Gastroesophageal sphincter (tissue), 4 donors: ENCODE data around the gene METTL21C. TPM values are rescaled to one million over a fixed set of nuclear protein-coding genes. Genes with fewer than 3 reads are reported as not detected.

ENCODE experiments used
- ATAC-seq: fragments of 150-250 bp; one replicate; pipeline ENCODE4 v1.9.1; 2016; ENCODE audit warnings: mild to moderate bottlenecking, moderate library complexity
- H3K27ac ChIP-seq, 4 donors: fragments of 200-600 bp; sonication (generic) in 3 of 4; 1 replicate in 3 of 4; 2 replicates in 1 of 4; pipeline ENCODE4 v1.5.1; 2016 to 2019
- H3K27me3 ChIP-seq: fragments of 200-600 bp; sonication (generic); one replicate; pipeline ENCODE4 v1.5.1; 2019
- H3K36me3 ChIP-seq, 2 donors: fragments of 200-600 bp; sonication (generic); one replicate each; pipeline ENCODE4 v1.5.1; 2019; ENCODE audit warnings: control low read depth in 1 of 2
- H3K4me1 ChIP-seq, 3 donors: fragments of 200-600 bp; sonication (generic); 1 replicate in 2 of 3; 2 replicates in 1 of 3; pipeline ENCODE4 v1.5.1; 2016 to 2019; ENCODE audit warnings: control low read depth in 2 of 3
- H3K4me3 ChIP-seq, 2 donors: fragments of 200-600 bp; sonication (generic); one replicate each; pipeline ENCODE4 v1.5.1; 2019; ENCODE audit warnings: mild to moderate bottlenecking in 1 of 2, moderate library complexity in 1 of 2
- H3K9me3 ChIP-seq, 3 donors: fragments of 200-600 bp; sonication (generic); one replicate each; pipeline ENCODE4 v1.5.1; 2017 to 2019; ENCODE audit warnings: control low read depth in 2 of 3
- CTCF ChIP-seq, 4 experiments: fragments of 200-600 bp in 2 of 4; fragments of 450-650 bp in 2 of 4; sonication (generic) in 1 of 4; IDR thresholded peaks; one replicate each; pipeline ENCODE4 v1.5.1; 2017 to 2019; ENCODE audit warnings: antibody characterized with exemption in 4 of 4, mild to moderate bottlenecking in 2 of 4, moderate library complexity in 2 of 4
- EP300 ChIP-seq: sonication (generic); formaldehyde crosslinking; IDR thresholded peaks from one replicate; pipeline ENCODE4 v1.6.1; 2017; ENCODE audit warnings: antibody characterized with exemption, mild to moderate bottlenecking
- POLR2A ChIP-seq, 2 donors: fragments of 450-650 bp; IDR thresholded peaks; one replicate each; pipeline ENCODE4 v1.6.1; 2017; ENCODE audit warnings: antibody characterized with exemption in 2 of 2, mild to moderate bottlenecking in 2 of 2, moderate library complexity in 1 of 2
- POLR2AphosphoS5 ChIP-seq: sonication (generic); formaldehyde crosslinking; IDR thresholded peaks from one replicate; pipeline ENCODE4 v1.6.1; 2017; ENCODE audit warnings: antibody characterized with exemption
- WGBS, 2 donors: methylation state at CpG; one replicate each; pipeline ENCODE4 v1.1.5; 2018; ENCODE audit warnings: low coverage in 1 of 2; 5-methylcytosine and 5-hydroxymethylcytosine counted together
- total RNA-seq, 4 donors: library from RNA; depleted of rRNA; stranded (reverse); fragments of >200 nt; gene quantifications; one replicate each; pipeline ENCODE4 v1.1.0, GENCODE V29; 2016

The METTL21C gene
- total RNA-seq, 4 donors from 2014 or later, result 0.62 TPM; not detected in 3

GRCh38 chr13:102724923-102725322 is 30.1 kb upstream of the METTL21C start:
- Histone ChIP-seq H3K4me1 (no peaks in the 10 kb centered on the region), H3K27ac (no peak overlapping the region), H3K9me3 (no peaks in the 10 kb centered on the region), H3K27me3 (no peaks in the 10 kb centered on the region), H3K36me3 (no peaks in the 10 kb centered on the region), H3K4me3 (no peak overlapping the region)
- WGBS, 2 donors, result 43 to 65% methylated on average over 4 to 5 of the region's 6 CpGs
- ATAC-seq, result no peak
- TF ChIP-seq CTCF (IDR thresholded peaks at IDR 0.05), result peak in 2 of 4 experiments; percentile 44 to 47
- TF ChIP-seq EP300, result no peak
- no peak for TF ChIP-seq POLR2AphosphoS5

- Histone ChIP-seq H3K36me3 (no peaks in the 10 kb centered on the region), H3K4me1 (no peaks in the 10 kb centered on the region), H3K27me3 (no peaks in the 10 kb centered on the region), H3K4me3 (no peak overlapping the region), H3K27ac (no peak overlapping the region), H3K9me3 (no peaks in the 10 kb centered on the region)
- peak; percentile 44 for ATAC-seq
- TF ChIP-seq POLR2A (IDR thresholded peaks at IDR 0.05), result no peak
- TF ChIP-seq CTCF (IDR thresholded peaks at IDR 0.05), result no peak
- no peak for TF ChIP-seq EP300
- whole genome bisulfite sequencing, 2 donors, result 57% methylated on average over 1 of the region's 1 CpG; no CpG with 5 or more reads in 1 of the 2 donors
These were observed 27.0 kb upstream of the METTL21C start for GRCh38 chr13:102721800-102722231.

DNA sequence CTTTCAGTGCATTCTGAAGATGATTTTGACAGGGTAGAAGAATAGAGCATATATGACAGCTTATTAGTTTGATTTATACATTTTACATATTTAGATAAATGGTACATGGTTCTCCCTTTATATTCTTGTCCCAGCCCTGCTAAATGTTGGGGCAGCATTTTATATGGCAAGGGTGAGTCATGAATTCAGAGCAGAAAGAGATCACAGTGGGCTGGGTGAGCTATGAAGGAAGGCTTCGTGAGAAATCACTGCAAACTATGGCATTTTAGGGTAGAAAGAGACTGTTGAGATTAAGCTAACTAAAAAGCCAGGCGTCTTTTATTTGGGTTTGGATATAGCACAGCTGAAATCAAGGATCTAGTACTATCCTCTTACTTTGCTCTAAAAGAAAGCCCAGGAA is 23.9 kb upstream of the METTL21C start:
- no peak for ATAC-seq
- no peaks in the 10 kb centered on the region for H3K27me3 ChIP-seq
- H3K27ac ChIP-seq, result no peak overlapping the region
- no peaks in the 10 kb centered on the region for H3K9me3 ChIP-seq
- no peak overlapping the region for H3K4me3 ChIP-seq
- 63 to 74% methylated on average over 2 of the region's 2 CpGs for WGBS, 2 donors
- H3K4me1 ChIP-seq, result no peaks in the 10 kb centered on the region
- no peaks in the 10 kb centered on the region for H3K36me3 ChIP-seq
- TF ChIP-seq POLR2A (IDR thresholded peaks at IDR 0.05) (no peak), CTCF (IDR thresholded peaks at IDR 0.05) (no peak), POLR2AphosphoS5 (no peak), EP300 (no peak)

- Histone ChIP-seq H3K4me3 (no peak overlapping the region), H3K4me1 (no peaks in the 10 kb centered on the region), H3K27me3 (peaks cover 8% of the 10 kb centered on the region), H3K9me3 (no peaks in the 10 kb centered on the region), H3K36me3 (no peaks in the 10 kb centered on the region), H3K27ac (no peak overlapping the region)
- WGBS, 2 donors, result 54% methylated on average over 1 of the region's 1 CpG; no CpG with 5 or more reads in 1 of the 2 donors
- ATAC-seq, result no peak
- TF ChIP-seq POLR2AphosphoS5 (no peak), POLR2A (IDR thresholded peaks at IDR 0.05) (no peak), CTCF (IDR thresholded peaks at IDR 0.05) (no peak), EP300 (no peak)
These were observed 20.6 kb upstream of the METTL21C start for GRCh38 chr13:102715447-102715846.

GRCh38 chr13:102710261-102710679 is 15.4 kb upstream of the METTL21C start:
- Histone ChIP-seq H3K9me3 (peaks cover 0 to 14% (median 0%) of the 10 kb centered on the region in 3 donors), H3K4me1 (peaks cover 0 to 7% (median 0%) of the 10 kb centered on the region in 3 donors), H3K27ac (peak overlapping the region in 2 of 4 donors; percentile 49 to 58), H3K36me3 (no peaks in the 10 kb centered on the region), H3K27me3 (peaks cover 8% of the 10 kb centered on the region), H3K4me3 (no peak overlapping the region)
- TF ChIP-seq POLR2AphosphoS5, result no peak
- TF ChIP-seq CTCF (IDR thresholded peaks at IDR 0.05), result no peak
- TF ChIP-seq POLR2A (IDR thresholded peaks at IDR 0.05), result no peak
- TF ChIP-seq EP300, result no peak
- peak; percentile 63 for ATAC-seq
- WGBS, 2 donors, result 80 to 93% methylated on average over 2 of the region's 9 CpGs
